Motor neuron (in vitro differentiated cells): ENCODE results near the gene OSTC. TPM values are rescaled to one million over a fixed set of nuclear protein-coding genes. Genes with fewer than 3 reads are reported as not detected.
A peak's percentile ranks its signal among the peaks of the same experiment; 100 is the strongest.
"Not testable (repeated sequence)": the region's sequence is repeated elsewhere in the genome, so short reads cannot be mapped to it uniquely, and the experiment has no call there.

Experiments used
- ATAC-seq, 8 experiments: fragments of 200-7000 bp; cut with Tn5 transposase; replicated peaks in 6 of 8; 2 replicates each; pipeline ENCODE4 v1.8.0; 2021; ENCODE audit warnings: mild to moderate bottlenecking in 8 of 8, moderate library complexity in 8 of 8
- H3K27ac ChIP-seq, 2 donors: fragments of 250-450 bp; sonication (Bioruptor Pico); 2 replicates each; pipeline ENCODE4 v1.9.0; 2021; ENCODE audit warnings: antibody characterized with exemption in 2 of 2, mild to moderate bottlenecking in 2 of 2, moderate library complexity in 1 of 2
- H3K4me1 ChIP-seq, 2 donors: fragments of 250-450 bp; sonication (Bioruptor Pico); replicated peaks in 1 of 2; 2 replicates each; pipeline ENCODE4 v1.6.1; 2021; ENCODE audit warnings: antibody characterized with exemption in 2 of 2, mild to moderate bottlenecking in 2 of 2, moderate library complexity in 1 of 2
- H3K4me3 ChIP-seq, 5 donors: fragments of 250-450 bp; sonication (Bioruptor Pico); 2 replicates each; pipeline ENCODE4 v1.9.0; 2021; ENCODE audit warnings: antibody characterized with exemption in 5 of 5, mild to moderate bottlenecking in 5 of 5, moderate library complexity in 4 of 5
- WGBS, 10 experiments: fragments of 450-650 bp; shearing (Covaris generic); methylation state at CpG; one replicate each; pipeline ENCODE4 v1.0.0; 2022; 5-methylcytosine and 5-hydroxymethylcytosine counted together
- in situ Hi-C, 9 experiments: fragments of 400-800 bp; cut with MboI; loops; one replicate each; pipeline ENCODE4 v1.15.0; 2021; ENCODE audit warnings: low sequenced_read_pairs in 9 of 9, low pct_unique_long_range_greater_than_20kb in 2 of 9; ENCODE audit not compliant: unreplicated experiment in 9 of 9
- total RNA-seq, 8 experiments: library from RNA; unstranded; fragments of 300-600 nt; gene quantifications; 2 replicates each; pipeline versions ENCODE4 v1.2.3 to v1.2.4, GENCODE V29; 2022

The OSTC gene
- total RNA-seq, 8 experiments from 2014 or later: 94.5 to 241 (median 106) TPM

- Histone ChIP-seq H3K27ac (no peak overlapping the region), H3K4me1 (no peaks in the 10 kb centered on the region), H3K4me3 (no peak overlapping the region)
- ATAC-seq: no peak
- in situ Hi-C loops: no loop called here
Observed at GRCh38 chr4:108703370-108703769, 53.0 kb downstream of the OSTC start.

GRCh38 chr4:108703966-108704365 is 53.6 kb downstream of the OSTC start:
- in situ Hi-C loops: no loop called here
- ATAC-seq: no peak
- H3K27ac ChIP-seq: no peak overlapping the region
- H3K4me3 ChIP-seq: no peak overlapping the region
- no peaks in the 10 kb centered on the region for H3K4me1 ChIP-seq
- 50 to 100% (median 85%) methylated on average over 1 to 2 of the region's 2 CpGs; no CpG with 5 or more reads in 3 of the 10 experiments for WGBS, 10 experiments

GRCh38 chr4:108706289-108706688 is 55.9 kb downstream of the OSTC start:
- Histone ChIP-seq H3K4me3 (no peak overlapping the region), H3K4me1 (no peaks in the 10 kb centered on the region), H3K27ac (no peak overlapping the region)
- peak in 5 of 8 experiments; percentile 42 to 98 (median 46) for ATAC-seq
- 14 to 83% (median 51%) methylated on average over 1 to 4 of the region's 4 CpGs; no CpG with 5 or more reads in 2 of the 10 experiments for WGBS, 10 experiments
- in situ Hi-C loops: no loop called here

DNA sequence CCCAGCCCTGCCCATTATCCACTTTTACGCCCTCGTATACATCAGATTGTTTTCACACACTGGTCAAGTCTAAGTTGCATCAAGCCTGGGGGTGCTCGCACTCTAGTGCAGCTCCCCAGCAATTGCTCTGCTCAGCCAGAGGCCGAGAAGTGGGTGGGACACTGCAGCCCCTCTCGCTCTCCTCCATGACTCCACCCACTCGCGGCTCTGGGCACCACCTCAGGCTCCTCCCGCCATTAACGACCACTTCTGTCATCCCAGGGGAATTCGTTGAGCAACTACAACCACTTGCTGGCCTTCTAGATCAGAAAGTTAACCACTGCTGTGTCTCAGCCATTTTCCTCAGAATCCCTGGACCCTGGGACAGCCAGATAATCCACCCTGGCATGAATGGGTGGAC is 58.8 kb downstream of the OSTC start:
- 25 to 100% (median 87%) methylated on average over 1 to 5 of the region's 10 CpGs; no CpG with 5 or more reads in 2 of the 10 experiments for WGBS, 10 experiments
- no peak overlapping the region for H3K27ac ChIP-seq
- no peak overlapping the region for H3K4me3 ChIP-seq
- ATAC-seq: no peak
- in situ Hi-C loops: no loop called here
- H3K4me1 ChIP-seq: no peaks in the 10 kb centered on the region

- WGBS, 10 experiments: 10 to 100% (median 67%) methylated on average over 1 to 5 of the region's 7 CpGs; no CpG with 5 or more reads in 2 of the 10 experiments
- H3K4me1 ChIP-seq: no peaks in the 10 kb centered on the region
- no peak overlapping the region for H3K4me3 ChIP-seq
- no peak for ATAC-seq
- in situ Hi-C loops: no loop called here
- no peak overlapping the region for H3K27ac ChIP-seq
Observed at GRCh38 chr4:108709722-108710121, 59.3 kb downstream of the OSTC start.

GRCh38 chr4:108710578-108710977 is 60.2 kb downstream of the OSTC start:
- H3K4me1 ChIP-seq, H3K4me3 ChIP-seq, in situ Hi-C loops, H3K27ac ChIP-seq, ATAC-seq: not testable (repeated sequence)
- WGBS, 10 experiments: 76 to 100% (median 88%) methylated on average over 1 to 4 of the region's 7 CpGs; no CpG with 5 or more reads in 4 of the 10 experiments

GRCh38 chr4:108714880-108715279 is 64.5 kb downstream of the OSTC start:
- Histone ChIP-seq H3K4me3 (no peak overlapping the region), H3K4me1 (no peaks in the 10 kb centered on the region), H3K27ac (no peak overlapping the region)
- 6 to 56% (median 36%) methylated on average over 2 to 4 of the region's 4 CpGs for WGBS, 10 experiments
- no peak for ATAC-seq
- in situ Hi-C loops: no loop called here

DNA sequence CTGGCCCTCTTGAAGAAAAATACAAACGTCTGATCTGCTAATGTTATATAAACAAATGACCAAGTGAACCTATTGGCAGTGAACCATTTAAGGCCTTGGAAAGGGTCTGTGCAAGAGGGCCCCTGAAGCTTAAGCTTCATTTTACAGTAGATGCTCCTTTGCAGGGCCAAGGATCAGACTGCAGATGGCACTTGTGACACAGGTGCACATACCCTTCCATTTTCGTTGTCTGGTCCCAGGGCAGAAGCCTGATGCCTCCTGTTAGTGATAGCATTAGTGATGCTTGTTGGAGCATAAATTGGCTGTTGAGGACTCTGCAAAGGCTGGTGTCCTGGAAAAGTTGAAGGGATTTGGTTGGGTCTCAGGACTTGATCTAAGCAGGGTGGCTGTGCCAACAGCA is 65.9 kb downstream of the OSTC start:
- no peaks in the 10 kb centered on the region for H3K4me1 ChIP-seq
- no peak overlapping the region for H3K27ac ChIP-seq
- H3K4me3 ChIP-seq: no peak overlapping the region
- 0 to 57% (median 14%) methylated on average over 1 to 2 of the region's 2 CpGs; no CpG with 5 or more reads in 3 of the 10 experiments for WGBS, 10 experiments
- no peak for ATAC-seq
- in situ Hi-C loops: no loop called here

DNA sequence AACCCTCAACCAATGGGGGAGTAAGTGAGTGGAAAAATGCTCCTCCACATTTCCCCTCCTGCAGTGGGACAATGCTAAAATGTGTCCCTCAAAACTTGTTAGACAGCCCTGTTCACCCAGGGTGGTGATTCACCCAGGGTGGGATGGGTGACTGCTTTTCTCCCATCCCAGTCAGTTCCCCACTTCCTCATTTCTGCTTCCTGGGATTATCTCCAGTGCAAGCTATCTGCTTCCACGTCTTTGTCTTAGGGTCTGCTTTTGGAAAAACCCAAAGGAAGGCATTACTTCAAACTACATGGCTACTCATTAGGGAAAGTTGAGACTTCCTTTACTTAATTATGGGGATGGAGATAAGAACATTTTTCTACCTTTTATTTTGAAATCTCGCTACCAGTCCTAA is 67.0 kb downstream of the OSTC start:
- in situ Hi-C loops: no loop called here
- H3K4me3 ChIP-seq: no peak overlapping the region
- H3K27ac ChIP-seq: no peak overlapping the region
- no peak for ATAC-seq
- no peaks in the 10 kb centered on the region for H3K4me1 ChIP-seq
- WGBS, 10 experiments: 33 to 100% (median 80%) methylated on average over 1 to 2 of the region's 2 CpGs; no CpG with 5 or more reads in 3 of the 10 experiments

Other genes with a start within 250 kb of the OSTC start
- 1,000 to 10,000 TPM; 1,497 to 4,733 (median 2,711) TPM for gene RPL34, start 30.0 kb upstream of the OSTC start, total RNA-seq
- gene ETNPPL, start 112.5 kb downstream of the OSTC start, total RNA-seq: 10 to 100 TPM in 1 of 8 experiments, 1 to 10 TPM in 1, under 1 TPM in 3, not detected in 3; 0.16 to 53.0 (median 0.62) TPM